IMR-90 (cell line): ENCODE data around the gene CCDC7. TPM values are rescaled to one million over a fixed set of nuclear protein-coding genes. Genes with fewer than 3 reads are reported as not detected.
"Not testable (repeated sequence)": the region's sequence is repeated elsewhere in the genome, so short reads cannot be mapped to it uniquely, and the experiment has no call there.

Experiments used
- ATAC-seq: fragments of 200-7000 bp; cut with Tn5 transposase; 2 replicates; pipeline ENCODE4 v1.9.1; 2020; ENCODE audit warnings: low read depth, mild to moderate bottlenecking, moderate library complexity
- BruUV-seq: library from RNA; stranded (reverse); fragments of 400-500 nt; replicated peaks from 2 replicates; lab custom pipeline; 2021; lab: Mats Ljungman, UMichigan
- CTCF ChIA-PET: fragments of 300-600 bp; formaldehyde crosslinking; extraction: SDS; loops from one replicate; lab custom pipeline; 2021; ENCODE audit warnings: antibody characterized with exemption; lab: Yijun Ruan, JAX
- POLR2A ChIA-PET: fragments of 300-600 bp; sonication (Branson Sonifier 250); formaldehyde crosslinking; loops from one replicate; lab custom pipeline; 2022; ENCODE audit warnings: antibody characterized with exemption; ENCODE audit not compliant: unreplicated experiment; lab: Charles Lee
- DNase-seq: peaks from one replicate; pipeline ENCODE4 v3.0.0; 2013
- H2AFZ ChIP-seq: replicated peaks from 2 replicates; pipeline ENCODE3; 2013; ENCODE audit warnings: low read length, mild to moderate bottlenecking; ENCODE audit not compliant: poor library complexity
- H2AK5ac ChIP-seq: 2 replicates; pipeline ENCODE4 v1.6.1; 2013; ENCODE audit warnings: low read depth, low read length, inconsistent platforms
- H2AK9ac ChIP-seq: replicated peaks from 2 replicates; pipeline ENCODE3; 2013; ENCODE audit warnings: mild to moderate bottlenecking, low read depth, low read length, moderate library complexity; ENCODE audit not compliant: poor library complexity
- H2BK120ac ChIP-seq: 2 replicates; pipeline ENCODE4 v1.6.1; 2013; ENCODE audit warnings: low read depth, low read length, inconsistent platforms
- H2BK15ac ChIP-seq: 3 replicates; pipeline ENCODE4 v1.6.1; 2013; ENCODE audit warnings: low read depth, low read length, inconsistent platforms
- H2BK20ac ChIP-seq: 2 replicates; pipeline ENCODE4 v1.6.1; 2013; ENCODE audit warnings: low read depth, mild to moderate bottlenecking, inconsistent platforms, low read length, moderate library complexity
- H2BK5ac ChIP-seq: 2 replicates; pipeline ENCODE4 v1.6.1; 2013; ENCODE audit warnings: mild to moderate bottlenecking, low read depth, low read length, inconsistent platforms; ENCODE audit not compliant: poor library complexity, severe bottlenecking
- H3K14ac ChIP-seq: replicated peaks from 2 replicates; pipeline ENCODE4 v1.6.1; 2013; ENCODE audit warnings: low read depth, low read length, inconsistent platforms
- H3K18ac ChIP-seq: 2 replicates; pipeline ENCODE4 v1.6.1; 2013; ENCODE audit warnings: low read depth, low read length, control low read depth
- H3K23ac ChIP-seq: 2 replicates; pipeline ENCODE4 v1.6.1; 2013; ENCODE audit warnings: low read depth, low read length, inconsistent platforms
- H3K27ac ChIP-seq: 2 replicates; pipeline ENCODE4 v1.5.1; 2013; ENCODE audit warnings: mild to moderate bottlenecking, control low read depth, low read length; ENCODE audit not compliant: insufficient read depth
- H3K27me3 ChIP-seq: 2 replicates; pipeline ENCODE4 v1.6.1; 2013; ENCODE audit warnings: low read length; ENCODE audit not compliant: control insufficient read depth, insufficient read depth
- H3K36me3 ChIP-seq: 2 replicates; pipeline ENCODE4 v1.6.1; 2013; ENCODE audit warnings: low read length, mixed read lengths; ENCODE audit not compliant: control insufficient read depth, insufficient read depth
- H3K4ac ChIP-seq: 2 replicates; pipeline ENCODE4 v1.6.1; 2013; ENCODE audit warnings: low read depth, low read length, inconsistent platforms
- H3K4me1 ChIP-seq: 2 replicates; pipeline ENCODE4 v1.6.1; 2013; ENCODE audit warnings: low read length, mixed read lengths; ENCODE audit not compliant: control insufficient read depth, insufficient read depth
- H3K4me2 ChIP-seq: 2 replicates; pipeline ENCODE4 v1.6.1; 2013; ENCODE audit warnings: low read depth, mild to moderate bottlenecking, control low read depth, low read length, moderate library complexity
- H3K4me3 ChIP-seq: 2 replicates; pipeline ENCODE4 v1.5.1; 2013; ENCODE audit warnings: low read depth, mild to moderate bottlenecking, control low read depth, low read length, moderate library complexity; ENCODE audit not compliant: insufficient read depth
- H3K56ac ChIP-seq: 2 replicates; pipeline ENCODE4 v1.6.1; 2013; ENCODE audit warnings: low read length, inconsistent platforms; ENCODE audit not compliant: insufficient read depth; ENCODE audit errors: extremely low read depth
- H3K79me1 ChIP-seq, 2 experiments: 2 replicates each; pipeline ENCODE4 v1.6.1; 2013; ENCODE audit warnings: low read length in 2 of 2, inconsistent platforms in 1 of 2, low read depth in 1 of 2
- H3K9ac ChIP-seq: 2 replicates; pipeline ENCODE4 v1.6.1; 2013; ENCODE audit warnings: low read depth, low read length, control low read depth
- H3K9me1 ChIP-seq: 2 replicates; pipeline ENCODE4 v1.6.1; 2013; ENCODE audit warnings: low read length, inconsistent platforms; ENCODE audit not compliant: insufficient read depth
- H3K9me3 ChIP-seq: 2 replicates; pipeline ENCODE4 v1.6.1; 2013; ENCODE audit warnings: low read length; ENCODE audit not compliant: control insufficient read depth, insufficient read depth
- H4K20me1 ChIP-seq: 2 replicates; pipeline ENCODE4 v1.6.1; 2013; ENCODE audit warnings: low read length, inconsistent platforms; ENCODE audit not compliant: insufficient read depth
- H4K5ac ChIP-seq: 2 replicates; pipeline ENCODE4 v1.6.1; 2013; ENCODE audit warnings: mild to moderate bottlenecking, low read depth, low read length, control low read depth
- H4K8ac ChIP-seq, 2 experiments: 2 replicates each; pipeline ENCODE4 v1.6.1; 2013; ENCODE audit warnings: low read depth in 2 of 2, low read length in 2 of 2, control low read depth in 1 of 2, inconsistent platforms in 1 of 2
- H4K91ac ChIP-seq: 2 replicates; pipeline ENCODE4 v1.6.1; 2013; ENCODE audit warnings: low read depth, low read length, inconsistent platforms; ENCODE audit not compliant: insufficient read depth
- BHLHE40 ChIP-seq: fragments of 150-350 bp; IDR thresholded peaks from 2 replicates; pipeline ENCODE4 v1.6.1; 2016; ENCODE audit warnings: mild to moderate bottlenecking, low read depth, low read length
- MXI1 ChIP-seq: IDR thresholded peaks from 2 replicates; pipeline ENCODE4 v1.6.1; 2012; ENCODE audit warnings: low read depth, mild to moderate bottlenecking, low read length, moderate library complexity, borderline replicate concordance
- NFE2L2 ChIP-seq: fragments of 150-350 bp; IDR thresholded peaks from 2 replicates; pipeline ENCODE4 v1.6.1; 2016; ENCODE audit warnings: low read depth, mild to moderate bottlenecking, low read length
- WGBS, 2 experiments: methylation state at CpG; one replicate each; pipeline versions ENCODE4 v1.1.5 to v1.1.7; 2013; ENCODE audit warnings: missing lambda C conversion rate in 2 of 2; ENCODE audit not compliant: insufficient read length in 1 of 2; ENCODE audit errors: extremely low coverage in 2 of 2; 5-methylcytosine and 5-hydroxymethylcytosine counted together
- dilution Hi-C: fragments of 300-500 bp; cut with HindIII; formaldehyde crosslinking; loops from one replicate; pipeline ENCODE4 v1.14.3; 2018; ENCODE audit warnings: low sequenced_read_pairs; ENCODE audit not compliant: unreplicated experiment
- in situ Hi-C: fragments of 300-500 bp; cut with MboI; formaldehyde crosslinking; loops from 3 replicates; pipeline ENCODE4 v1.14.3; 2019; ENCODE audit warnings: low sequenced_read_pairs, inconsistent platforms, mixed read lengths
- intact Hi-C: fragments of 100-400 bp; cut with micrococcal nuclease; formaldehyde crosslinking; loops from 2 replicates; pipeline ENCODE4 v1.10.0; 2022
- polyA plus RNA-seq, 3 experiments: library from polyadenylated mRNA; depleted of rRNA; stranded (reverse); fragments of >200 nt; gene quantifications; 2 replicates each; pipeline ENCODE4 v1.2.3, GENCODE V29; 2012; ENCODE audit warnings: low replicate concordance in 1 of 3
- total RNA-seq: library from RNA; depleted of rRNA; stranded (reverse); fragments of >200 nt; gene quantifications from 2 replicates; pipeline ENCODE4 v1.2.3, GENCODE V29; 2012

Gene CCDC7
- total and polyA plus RNA-seq, 2 of the 4 experiments (the other 2 are of a cell fraction): 0.74 to 4.3 TPM

- ATAC-seq (no peak), DNase-seq (no peak)
- no peak overlapping the region for H2AK5ac ChIP-seq
- H2BK20ac ChIP-seq: no peak overlapping the region
- no peak overlapping the region for H3K4ac ChIP-seq
- 83% methylated on average over 2 of the region's 7 CpGs; no CpG with 5 or more reads in 1 of the 2 experiments for WGBS, 2 experiments
- no peak overlapping the region for H2BK5ac ChIP-seq
- intact Hi-C loops (no loop called here), dilution Hi-C loops (no loop called here), in situ Hi-C loops (no loop called here)
- CTCF ChIA-PET: no interaction called here
- H2BK15ac ChIP-seq: no peak overlapping the region
- BruUV-seq: no TSS peak
- no peak overlapping the region for H4K91ac ChIP-seq
- H3K4me3 ChIP-seq: no peak overlapping the region
- H2AK9ac ChIP-seq: no peak overlapping the region
- H4K5ac ChIP-seq: no peak overlapping the region
- no peak overlapping the region for H2AFZ ChIP-seq
- H4K8ac ChIP-seq: no peak overlapping the region
- H3K14ac ChIP-seq: no peak overlapping the region
- H3K18ac ChIP-seq: no peak overlapping the region
- H3K79me1 ChIP-seq: no peaks in the 10 kb centered on the region
- H3K9ac ChIP-seq: no peak overlapping the region
- TF ChIP-seq MXI1: no peak
- TF ChIP-seq NFE2L2: no peak
- TF ChIP-seq BHLHE40: no peak
- POLR2A ChIA-PET: no interaction called here
- no peaks in the 10 kb centered on the region for H3K9me1 ChIP-seq
- H3K23ac ChIP-seq: no peak overlapping the region
- no peaks in the 10 kb centered on the region for H4K20me1 ChIP-seq
- no peak overlapping the region for H3K56ac ChIP-seq
- no peak overlapping the region for H3K4me2 ChIP-seq
- H3K27ac ChIP-seq: no peak overlapping the region
- H3K27me3 ChIP-seq: no peaks in the 10 kb centered on the region
- no peak overlapping the region for H2BK120ac ChIP-seq
- H3K4me1 ChIP-seq: no peaks in the 10 kb centered on the region
- no peaks in the 10 kb centered on the region for H3K9me3 ChIP-seq
- H3K36me3 ChIP-seq: peaks cover 1% of the 10 kb centered on the region; the same call in 1 of the 2 replicates
Measured at GRCh38 chr10:32501906-32502305, 56.0 kb downstream of the CCDC7 start.

GRCh38 chr10:32505762-32506420 lies 60.0 kb downstream of the CCDC7 start:
- DNase-seq, intact Hi-C loops, H3K23ac ChIP-seq, H3K18ac ChIP-seq, H2AFZ ChIP-seq, H4K20me1 ChIP-seq, H4K91ac ChIP-seq, H3K36me3 ChIP-seq, H3K56ac ChIP-seq, POLR2A ChIA-PET, dilution Hi-C loops, H3K4ac ChIP-seq, H2AK5ac ChIP-seq, H3K79me1 ChIP-seq, H3K9ac ChIP-seq, ATAC-seq, H3K4me2 ChIP-seq, H2BK120ac ChIP-seq, H3K14ac ChIP-seq, H2BK15ac ChIP-seq, H3K4me1 ChIP-seq, in situ Hi-C loops, H3K9me3 ChIP-seq, H2BK5ac ChIP-seq, H2BK20ac ChIP-seq, H3K9me1 ChIP-seq, H2AK9ac ChIP-seq, H3K27me3 ChIP-seq, H3K27ac ChIP-seq, CTCF ChIA-PET, H4K5ac ChIP-seq, BruUV-seq, H3K4me3 ChIP-seq, H4K8ac ChIP-seq: not testable (repeated sequence)
- WGBS, 2 experiments: 100% methylated on average over 1 of the region's 39 CpGs; no CpG with 5 or more reads in 1 of the 2 experiments
